Mononuclear cell (primary cell): ENCODE measurements around the gene HIBCH. TPM values are rescaled to one million over a fixed set of nuclear protein-coding genes. Genes with fewer than 3 reads are reported as not detected.

ENCODE experiments used
- H3K27me3 ChIP-seq: 2 replicates; pipeline ENCODE4 v1.6.0; 2011; ENCODE audit warnings: low read length, control low read depth; ENCODE audit not compliant: insufficient read depth
- H3K4me1 ChIP-seq: 2 replicates; pipeline ENCODE4 v1.5.1; 2011; ENCODE audit warnings: mild to moderate bottlenecking, low read length, control low read depth; ENCODE audit not compliant: insufficient read depth
- H3K4me3 ChIP-seq: 2 replicates; pipeline ENCODE4 v1.5.1; 2011; ENCODE audit warnings: mild to moderate bottlenecking, low read length, moderate library complexity
- H3K9me3 ChIP-seq: 2 replicates; pipeline ENCODE4 v1.5.1; 2011; ENCODE audit warnings: low read depth, mild to moderate bottlenecking, control low read depth, low read length
- total RNA-seq: library from RNA; depleted of rRNA; stranded (reverse); fragments of >200 nt; gene quantifications from one replicate; pipeline ENCODE4 v1.2.3, GENCODE V29; 2012

HIBCH gene
- total RNA-seq, 1 donor: 2.0 TPM

DNA sequence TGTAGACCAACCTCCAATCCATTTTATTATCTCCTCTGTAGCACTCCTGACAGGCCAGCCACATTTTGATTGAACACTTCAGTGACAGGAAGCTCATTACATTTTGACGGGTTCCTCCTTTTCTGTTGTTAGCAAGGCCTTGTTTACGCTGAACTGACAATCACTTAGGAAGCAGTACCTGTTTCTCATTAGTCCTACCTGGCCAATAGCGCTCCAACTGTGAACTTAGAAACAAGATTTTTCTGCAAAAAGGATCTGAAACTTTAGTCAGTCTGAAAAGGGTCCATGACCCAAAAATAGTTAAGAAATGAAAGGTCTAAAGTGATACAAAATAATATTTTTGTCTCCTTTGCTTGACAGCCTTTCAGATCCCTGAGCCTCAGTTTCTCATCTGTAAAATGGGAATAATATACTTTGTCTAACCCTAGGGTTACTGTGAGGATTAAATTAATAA, 137.5 kb downstream of the HIBCH start:
- H3K4me3 ChIP-seq: no peak overlapping the region
- peaks cover 9% of the 10 kb centered on the region for H3K27me3 ChIP-seq
- peaks cover 15% of the 10 kb centered on the region for H3K4me1 ChIP-seq
- H3K9me3 ChIP-seq: no peaks in the 10 kb centered on the region

DNA sequence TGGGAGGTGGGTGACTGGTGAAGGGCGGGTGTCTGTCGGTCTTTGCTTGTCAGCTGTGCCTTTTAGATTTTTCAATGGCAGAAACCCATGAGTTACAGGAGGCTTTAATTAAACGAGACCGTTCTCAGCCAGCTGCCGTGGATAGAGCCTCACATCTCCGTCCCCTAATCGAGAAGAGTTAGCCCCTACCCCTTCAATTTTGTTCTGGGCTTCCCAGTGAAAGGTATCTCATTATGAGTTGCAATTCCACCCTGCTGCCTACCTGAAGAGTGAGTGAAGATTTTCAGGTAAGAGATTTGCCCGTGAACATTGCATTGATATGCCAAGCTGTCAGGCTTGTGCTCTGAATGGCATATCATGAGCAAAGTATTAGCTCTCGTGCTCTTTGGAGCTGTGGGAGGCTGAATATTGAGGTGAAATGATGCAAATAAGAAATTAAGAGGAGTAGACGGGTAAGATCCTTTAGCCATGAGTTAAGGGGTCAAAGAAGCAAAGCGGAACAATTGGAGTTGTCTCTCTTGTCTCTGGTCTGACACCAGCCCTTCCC, 138.4 kb downstream of the HIBCH start:
- Histone ChIP-seq H3K9me3 (no peaks in the 10 kb centered on the region), H3K27me3 (peaks cover 9% of the 10 kb centered on the region), H3K4me1 (peaks cover 15% of the 10 kb centered on the region), H3K4me3 (no peak overlapping the region)

DNA sequence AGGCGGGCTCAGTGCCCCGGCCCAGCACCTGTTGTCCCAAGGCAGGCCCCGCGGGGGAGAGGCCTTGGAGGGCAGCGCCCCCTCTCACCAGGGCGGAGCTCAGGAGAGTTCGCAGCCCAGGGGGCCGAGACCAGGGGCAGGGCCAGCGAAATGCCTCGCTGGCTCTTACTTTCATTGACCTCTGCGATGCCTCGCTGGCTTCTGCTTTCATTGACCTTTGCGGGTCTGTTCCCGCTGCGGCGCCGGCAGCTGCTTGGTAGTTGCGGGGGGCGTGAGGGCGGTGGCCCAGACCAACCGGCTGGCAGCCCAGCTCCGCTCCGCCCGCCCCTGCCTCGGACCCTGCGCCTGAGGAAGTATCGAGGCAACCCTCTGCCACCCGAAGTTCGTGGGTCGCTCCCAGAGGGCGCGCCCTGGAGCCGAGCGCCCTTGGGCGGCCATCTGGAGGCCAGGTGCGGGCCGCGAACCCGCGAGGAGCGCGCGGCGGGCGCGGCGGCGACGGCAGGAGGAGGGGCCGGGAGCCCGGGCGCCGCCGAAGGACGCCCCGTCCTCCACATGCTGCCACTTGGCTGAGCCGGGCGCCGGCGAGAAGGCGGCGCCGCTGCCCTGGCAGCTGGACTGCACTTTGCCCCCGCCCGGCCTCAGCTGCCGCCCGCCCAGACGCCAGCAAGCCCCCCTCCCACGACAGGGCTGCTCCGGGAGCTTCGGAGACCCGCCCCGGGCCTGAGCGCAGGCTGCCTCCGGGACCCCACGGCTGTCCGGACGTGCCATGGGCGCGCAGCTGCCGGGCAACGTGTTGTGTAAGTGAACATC, 139.1 kb downstream of the HIBCH start:
- Histone ChIP-seq H3K4me3 (peak overlapping the region; percentile 25), H3K9me3 (no peaks in the 10 kb centered on the region), H3K27me3 (peaks cover 9% of the 10 kb centered on the region), H3K4me1 (peaks cover 15% of the 10 kb centered on the region)

DNA sequence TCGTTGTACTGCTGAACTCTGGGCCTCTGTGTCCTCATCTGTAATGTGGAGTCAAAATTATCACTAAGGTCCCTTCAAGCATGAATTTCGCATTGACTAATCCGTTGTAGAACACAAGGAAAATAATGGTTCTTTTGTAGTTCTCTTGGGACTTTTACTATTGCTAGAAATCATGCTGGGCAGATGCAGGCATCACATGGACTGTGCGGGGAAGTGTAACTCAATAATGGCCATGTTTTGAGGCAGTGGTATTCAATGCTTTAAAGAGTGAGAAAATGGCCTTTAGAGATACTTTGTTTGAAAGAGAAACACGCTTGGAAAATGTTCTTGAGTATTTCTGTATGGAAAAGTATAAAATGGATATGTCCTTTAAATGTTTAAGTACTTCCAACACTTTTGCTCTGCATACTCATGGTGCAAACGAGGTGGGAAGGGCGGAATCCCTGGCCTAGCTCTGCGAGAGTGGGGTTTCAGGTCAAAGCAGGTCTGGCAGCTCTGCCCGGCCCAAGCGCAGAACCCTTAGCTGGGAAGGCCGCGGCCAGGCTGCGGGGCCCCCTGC, 139.8 kb downstream of the HIBCH start:
- Histone ChIP-seq H3K4me3 (peak overlapping the region; percentile 25), H3K4me1 (peaks cover 15% of the 10 kb centered on the region), H3K9me3 (no peaks in the 10 kb centered on the region), H3K27me3 (peaks cover 9% of the 10 kb centered on the region)

DNA sequence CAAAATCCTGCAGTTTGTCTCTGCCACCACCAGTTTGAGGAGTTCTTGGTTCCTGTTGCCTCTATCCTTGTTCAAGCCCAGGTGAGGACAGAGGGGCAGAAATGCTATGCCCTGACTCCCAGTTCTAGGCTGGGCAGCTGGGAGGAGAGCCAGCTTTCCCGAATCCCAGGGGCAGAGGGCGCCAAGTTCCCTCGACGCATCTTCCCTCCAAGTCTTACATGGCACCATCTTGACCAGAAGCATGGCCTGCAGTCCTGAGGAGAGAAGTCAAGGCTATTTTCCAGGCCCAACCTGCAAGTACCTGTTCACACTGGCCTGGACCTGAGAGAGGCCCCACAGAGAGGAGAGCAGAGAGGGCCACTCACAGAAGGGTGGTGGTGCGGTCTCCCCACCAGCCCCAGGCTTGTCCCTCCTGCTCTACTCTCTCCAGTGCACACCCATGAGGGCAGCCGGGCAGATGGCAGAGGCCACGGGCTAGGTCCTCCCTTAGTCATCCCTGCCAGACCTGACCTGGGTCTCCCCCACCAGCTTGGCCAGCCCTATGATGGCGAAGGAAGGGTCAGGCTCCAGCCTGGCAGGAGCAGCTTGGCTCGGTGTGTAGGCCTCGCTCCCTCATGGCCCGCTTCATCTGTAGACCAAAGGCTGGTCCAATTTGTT, 141.4 kb downstream of the HIBCH start:
- peaks cover 15% of the 10 kb centered on the region for H3K4me1 ChIP-seq
- no peak overlapping the region for H3K4me3 ChIP-seq
- peaks cover 9% of the 10 kb centered on the region for H3K27me3 ChIP-seq
- no peaks in the 10 kb centered on the region for H3K9me3 ChIP-seq

DNA sequence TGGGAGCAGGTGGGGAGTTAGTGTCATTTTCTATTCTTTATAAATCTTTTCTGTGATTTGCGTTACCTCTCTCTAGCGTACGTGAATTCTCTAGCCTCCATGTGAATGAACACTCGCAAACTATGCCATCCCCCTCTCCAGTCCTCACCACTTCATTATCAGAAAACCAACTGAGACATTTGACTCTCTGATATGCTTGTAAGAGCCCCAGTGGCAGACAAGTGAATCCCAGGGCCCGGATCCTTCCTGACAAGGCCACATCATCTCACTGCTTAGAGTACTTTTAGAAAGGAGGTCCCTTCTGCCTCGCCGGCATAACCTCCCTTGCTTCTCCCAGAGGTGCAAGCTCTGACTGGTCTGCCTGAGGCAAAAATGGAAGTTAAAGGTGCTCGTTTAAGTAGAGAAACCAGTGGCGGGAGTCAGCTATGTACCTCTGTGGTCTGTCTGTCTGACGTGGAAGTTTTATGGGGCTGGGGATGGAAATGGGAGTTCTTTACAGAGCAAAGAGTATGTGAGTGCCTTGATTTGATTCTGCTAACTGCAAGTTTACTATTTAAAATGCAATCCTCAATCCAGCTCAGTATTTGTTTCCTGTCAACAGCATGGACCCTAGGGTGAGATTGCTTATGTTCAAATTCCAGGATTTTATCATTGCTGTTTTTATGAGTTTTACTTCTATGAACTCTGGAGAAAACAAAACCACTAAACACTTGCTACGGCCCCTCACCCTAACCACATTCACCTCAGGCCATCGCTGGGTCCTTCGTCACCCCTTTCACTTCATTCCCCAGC, 142.2 kb downstream of the HIBCH start:
- Histone ChIP-seq H3K9me3 (no peaks in the 10 kb centered on the region), H3K4me1 (peaks cover 15% of the 10 kb centered on the region), H3K4me3 (no peak overlapping the region), H3K27me3 (peaks cover 9% of the 10 kb centered on the region)

DNA sequence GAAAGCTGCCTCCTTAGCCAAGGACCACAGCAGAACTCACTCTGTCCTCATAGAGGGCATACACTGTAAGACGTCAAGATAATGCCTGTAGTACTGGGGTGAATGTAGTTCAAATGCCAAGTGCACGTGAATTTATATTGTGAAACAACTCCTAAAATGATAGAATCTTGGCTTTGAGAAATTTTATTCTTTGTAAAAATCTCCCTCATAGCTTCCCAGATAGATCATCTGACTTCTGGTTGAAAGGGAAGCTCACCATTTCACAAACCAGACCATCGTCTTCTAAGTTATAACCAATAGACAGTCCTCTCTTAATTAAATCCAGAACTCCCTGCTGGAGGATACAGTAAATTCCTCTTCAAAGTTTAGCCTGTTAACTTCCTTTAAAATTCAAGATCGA, 146.2 kb downstream of the HIBCH start:
- no peaks in the 10 kb centered on the region for H3K9me3 ChIP-seq
- no peaks in the 10 kb centered on the region for H3K4me1 ChIP-seq
- H3K4me3 ChIP-seq: no peak overlapping the region
- no peaks in the 10 kb centered on the region for H3K27me3 ChIP-seq

DNA sequence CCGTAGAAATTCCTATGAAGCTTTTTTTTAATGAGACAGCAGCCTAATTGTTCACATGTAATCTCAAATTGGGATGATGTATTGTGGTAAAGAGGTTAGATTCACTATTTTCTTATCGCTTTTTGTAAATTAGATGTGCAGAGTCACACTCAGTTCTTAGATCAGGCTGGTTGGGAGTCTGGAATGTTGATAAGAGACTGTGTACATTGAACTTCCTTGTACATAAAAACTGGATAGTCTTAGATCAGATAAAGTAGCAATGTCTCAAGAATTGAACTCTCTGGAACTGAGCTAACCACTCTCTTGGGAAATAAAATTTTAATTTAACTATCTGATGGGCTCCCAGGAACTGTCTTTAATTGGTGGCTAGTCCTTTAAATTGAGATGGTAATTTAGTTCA, 149.0 kb downstream of the HIBCH start:
- no peaks in the 10 kb centered on the region for H3K4me1 ChIP-seq
- H3K4me3 ChIP-seq: no peak overlapping the region
- no peaks in the 10 kb centered on the region for H3K27me3 ChIP-seq
- H3K9me3 ChIP-seq: no peaks in the 10 kb centered on the region

DNA sequence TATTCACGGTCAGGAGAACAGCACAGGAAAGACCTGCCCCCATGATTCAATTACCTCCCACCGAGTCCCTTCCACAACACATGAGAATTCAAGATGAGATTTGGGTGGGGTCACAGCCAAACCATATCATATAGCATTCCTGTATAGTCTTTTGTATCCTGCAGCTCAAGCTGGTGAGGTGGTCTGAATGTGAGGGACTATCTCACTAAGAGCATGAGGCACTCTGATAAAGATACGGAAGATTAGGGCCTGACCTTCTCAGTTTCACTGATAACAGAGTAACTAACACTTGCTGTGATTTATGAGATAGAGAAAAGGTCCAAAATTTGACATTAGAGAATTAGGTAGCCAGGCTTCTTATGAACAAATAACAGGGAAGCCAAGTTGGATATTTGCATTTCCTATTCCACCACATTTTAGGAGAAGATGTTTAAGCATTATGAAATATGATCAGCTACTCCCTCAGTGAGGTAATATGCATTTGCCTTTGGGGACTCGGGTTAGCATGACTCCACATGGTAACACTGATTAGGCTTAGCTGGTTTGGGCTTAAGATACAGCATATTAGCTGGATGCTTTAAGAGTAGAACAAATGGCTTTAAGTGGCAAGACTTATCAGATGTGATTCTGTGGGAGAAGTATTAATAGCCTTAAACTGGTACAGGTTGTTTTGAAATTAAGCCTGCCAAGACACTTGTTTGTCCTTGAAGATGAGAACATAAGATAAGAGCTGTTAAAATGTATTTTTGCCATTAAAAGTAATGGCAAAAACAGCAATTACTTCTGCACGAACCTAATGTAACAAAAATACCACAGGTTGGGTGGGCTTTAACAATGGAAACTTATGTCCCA, 150.2 kb downstream of the HIBCH start:
- H3K4me3 ChIP-seq: no peak overlapping the region
- no peaks in the 10 kb centered on the region for H3K4me1 ChIP-seq
- no peaks in the 10 kb centered on the region for H3K27me3 ChIP-seq
- no peaks in the 10 kb centered on the region for H3K9me3 ChIP-seq

DNA sequence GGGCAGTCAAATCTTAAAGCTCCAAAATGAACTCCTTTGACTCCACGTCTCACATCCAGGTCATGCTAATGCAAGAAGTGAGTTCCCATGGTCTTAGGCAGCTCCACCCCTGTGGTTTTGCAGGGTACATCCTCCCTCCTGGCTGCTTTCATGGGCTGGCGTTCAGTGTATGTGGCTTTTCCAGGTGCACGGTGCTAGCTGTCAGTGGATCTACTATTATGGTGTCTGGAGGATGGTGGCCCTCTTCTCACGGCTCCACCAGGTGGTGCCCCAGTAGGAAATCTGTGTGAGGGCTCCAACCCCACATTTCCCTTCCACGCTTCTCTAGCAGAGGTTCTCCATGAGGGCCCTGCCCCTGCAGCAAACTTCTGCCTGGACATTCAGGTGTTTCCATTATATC, 151.9 kb downstream of the HIBCH start:
- Histone ChIP-seq H3K9me3 (no peaks in the 10 kb centered on the region), H3K27me3 (no peaks in the 10 kb centered on the region), H3K4me1 (no peaks in the 10 kb centered on the region), H3K4me3 (no peak overlapping the region)

DNA sequence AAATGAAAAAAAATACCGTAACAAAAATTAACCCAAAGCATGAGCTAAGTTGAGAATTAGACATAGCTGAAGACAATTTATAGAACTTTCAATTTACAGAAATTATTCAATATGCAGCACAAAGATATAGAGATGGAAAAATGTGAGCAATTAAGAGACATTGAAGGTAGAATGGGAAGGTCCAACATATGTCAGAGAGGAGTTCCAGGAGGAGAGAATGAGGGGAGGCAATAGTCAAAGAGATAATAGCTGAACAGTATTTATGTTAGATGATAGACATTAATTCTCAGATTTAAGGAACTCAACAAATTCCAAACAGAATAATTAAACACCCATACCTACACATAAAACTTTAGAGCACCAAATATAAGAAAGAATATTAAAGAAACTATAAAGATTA, 154.1 kb downstream of the HIBCH start:
- Histone ChIP-seq H3K27me3 (no peaks in the 10 kb centered on the region), H3K9me3 (no peaks in the 10 kb centered on the region), H3K4me1 (no peaks in the 10 kb centered on the region), H3K4me3 (no peak overlapping the region)

DNA sequence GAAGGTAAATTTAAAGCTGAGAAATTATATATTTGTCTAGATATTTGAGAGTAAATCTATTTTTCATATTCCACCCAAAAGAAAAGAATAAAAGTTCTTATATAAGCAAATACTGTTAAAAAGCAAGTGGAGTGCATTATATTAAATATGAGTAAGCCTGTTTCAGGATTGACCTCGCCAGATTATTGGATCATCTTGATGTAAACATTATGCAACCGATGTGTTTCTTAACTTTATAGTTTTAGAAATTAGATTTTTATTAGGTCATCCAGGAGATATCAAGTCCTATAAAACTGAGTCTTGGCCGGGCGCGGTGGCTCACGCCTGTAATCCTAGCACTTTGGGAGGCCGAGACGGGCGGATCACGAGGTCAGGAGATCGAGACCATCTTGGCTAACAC, 156.8 kb downstream of the HIBCH start:
- H3K4me3 ChIP-seq: no peak overlapping the region
- H3K9me3 ChIP-seq: no peaks in the 10 kb centered on the region
- no peaks in the 10 kb centered on the region for H3K4me1 ChIP-seq
- no peaks in the 10 kb centered on the region for H3K27me3 ChIP-seq

DNA sequence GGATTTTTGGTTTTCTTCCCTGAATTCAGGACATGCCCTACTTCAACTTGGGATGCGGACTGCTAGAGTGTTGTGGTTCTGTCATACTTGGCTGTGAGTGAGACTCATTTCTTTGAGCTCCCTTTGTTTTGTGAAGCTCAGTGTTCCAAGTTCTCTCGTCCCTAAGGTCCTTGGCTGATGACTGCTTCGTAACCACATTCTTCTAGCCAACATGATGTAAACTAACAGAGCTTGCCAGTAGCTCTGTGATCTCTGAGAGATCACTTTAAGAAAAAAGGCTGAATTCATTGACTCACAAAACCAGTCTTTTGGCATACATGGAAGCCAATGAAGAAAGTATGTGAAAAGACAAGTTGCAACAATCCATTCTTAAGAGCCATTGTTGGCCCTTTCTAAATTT, 160.2 kb downstream of the HIBCH start:
- no peak overlapping the region for H3K4me3 ChIP-seq
- no peaks in the 10 kb centered on the region for H3K9me3 ChIP-seq
- H3K27me3 ChIP-seq: no peaks in the 10 kb centered on the region
- no peaks in the 10 kb centered on the region for H3K4me1 ChIP-seq

DNA sequence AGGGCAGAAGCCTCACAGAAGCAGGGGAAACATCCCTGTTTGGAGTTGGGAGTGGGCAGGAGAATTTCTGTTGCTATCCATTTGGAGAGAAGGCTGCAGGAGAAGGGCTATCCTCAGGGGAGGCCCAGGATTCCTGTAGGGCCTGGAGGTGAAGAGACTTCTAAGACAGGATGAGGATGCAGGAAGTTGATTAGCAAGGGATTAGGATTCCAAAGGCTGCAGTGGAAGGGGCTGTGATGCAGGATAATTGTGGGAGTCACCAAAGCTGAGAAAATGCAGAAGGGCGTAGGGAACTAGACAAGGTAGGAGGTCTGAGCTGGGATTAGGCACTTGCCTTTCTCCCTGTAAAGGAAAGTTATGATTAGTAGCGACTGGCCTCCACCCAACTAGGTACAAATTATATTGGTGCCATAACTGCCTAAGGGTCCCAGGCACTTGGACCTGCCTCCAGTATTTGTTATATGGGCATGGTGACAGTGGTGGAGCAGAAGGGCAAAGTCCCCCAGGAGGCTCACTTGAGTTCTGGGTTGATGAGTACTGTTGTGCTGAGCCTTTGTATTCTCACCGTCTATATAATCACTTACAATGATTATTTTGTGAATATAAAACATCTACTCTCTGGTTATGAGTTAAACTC, 160.7 kb downstream of the HIBCH start:
- Histone ChIP-seq H3K4me1 (no peaks in the 10 kb centered on the region), H3K27me3 (no peaks in the 10 kb centered on the region), H3K4me3 (no peak overlapping the region), H3K9me3 (no peaks in the 10 kb centered on the region)
